ENCODE data around the gene PCDH8. TPM values are rescaled to one million over a fixed set of nuclear protein-coding genes. Genes with fewer than 3 reads are reported as not detected.

PCDH8 gene
- total and polyA plus RNA-seq, 2 donors = 0.52 to 1.1 TPM

Other genes with a start within 250 kb of the PCDH8 start
- 7.6 TPM for gene HNRNPA1L2, start 206.2 kb downstream of the PCDH8 start, total RNA-seq
- 30.7 TPM for gene HNRNPA1L2, start 206.2 kb downstream of the PCDH8 start, polyA plus RNA-seq
- 38.4 TPM for gene SUGT1, start 195.8 kb downstream of the PCDH8 start, total RNA-seq
- gene SUGT1, start 195.8 kb downstream of the PCDH8 start, polyA plus RNA-seq = 47.8 TPM
- gene CNMD, start 108.8 kb downstream of the PCDH8 start, total RNA-seq = 0.24 TPM
- gene CNMD, start 108.8 kb downstream of the PCDH8 start, polyA plus RNA-seq = 1.8 TPM
- gene OLFM4, start 180.2 kb upstream of the PCDH8 start, total RNA-seq = 6.5 TPM
- 38.9 TPM for gene OLFM4, start 180.2 kb upstream of the PCDH8 start, polyA plus RNA-seq

All from thymus (tissue), 2 donors.